HG02885 (cell line): ENCODE data around the gene PSD4.

ENCODE experiments used
- ATAC-seq: cut with Tn5 transposase; IDR thresholded peaks from one replicate; pipeline ENCODE4 v1.9.1; 2021; ENCODE audit warnings: mild to moderate bottlenecking; ENCODE audit not compliant: unreplicated experiment, poor library complexity

PSD4 gene

DNA sequence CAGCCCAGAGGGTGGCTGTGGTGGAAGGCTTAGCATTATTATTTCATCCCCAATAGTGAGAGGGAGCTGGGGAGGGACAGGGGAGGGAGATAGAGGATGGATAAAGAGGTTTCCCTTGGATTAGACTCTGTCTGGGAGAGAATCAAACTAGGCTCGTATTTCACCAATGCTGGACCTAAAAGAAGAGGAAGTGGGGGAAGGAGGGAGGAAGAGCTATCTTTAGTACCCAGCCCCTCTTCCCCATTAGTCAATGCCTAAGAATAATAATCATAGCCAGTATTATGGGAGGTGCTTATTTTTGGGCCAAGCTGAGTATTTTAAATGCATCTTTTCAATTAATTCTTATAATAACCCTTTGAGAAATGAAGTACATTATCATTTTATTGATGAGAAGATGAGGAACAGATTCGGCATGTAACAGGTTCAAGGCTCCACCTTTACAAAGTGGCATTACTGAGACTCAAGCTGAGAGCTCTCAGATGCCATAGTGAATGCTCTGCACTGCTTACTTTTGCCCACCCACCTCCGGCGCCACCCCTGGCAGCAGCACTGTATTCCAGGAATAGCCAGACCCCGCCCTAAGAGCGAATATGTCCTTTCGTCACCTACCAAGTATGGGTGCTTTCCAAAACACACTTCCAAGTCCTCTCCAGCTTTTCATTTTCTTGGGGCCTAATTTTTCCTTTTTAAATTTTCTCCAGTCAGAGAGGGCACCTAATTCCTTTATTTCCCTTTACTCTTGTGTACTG lies 83.9 kb downstream of the PSD4 start:
- no peak for ATAC-seq

DNA sequence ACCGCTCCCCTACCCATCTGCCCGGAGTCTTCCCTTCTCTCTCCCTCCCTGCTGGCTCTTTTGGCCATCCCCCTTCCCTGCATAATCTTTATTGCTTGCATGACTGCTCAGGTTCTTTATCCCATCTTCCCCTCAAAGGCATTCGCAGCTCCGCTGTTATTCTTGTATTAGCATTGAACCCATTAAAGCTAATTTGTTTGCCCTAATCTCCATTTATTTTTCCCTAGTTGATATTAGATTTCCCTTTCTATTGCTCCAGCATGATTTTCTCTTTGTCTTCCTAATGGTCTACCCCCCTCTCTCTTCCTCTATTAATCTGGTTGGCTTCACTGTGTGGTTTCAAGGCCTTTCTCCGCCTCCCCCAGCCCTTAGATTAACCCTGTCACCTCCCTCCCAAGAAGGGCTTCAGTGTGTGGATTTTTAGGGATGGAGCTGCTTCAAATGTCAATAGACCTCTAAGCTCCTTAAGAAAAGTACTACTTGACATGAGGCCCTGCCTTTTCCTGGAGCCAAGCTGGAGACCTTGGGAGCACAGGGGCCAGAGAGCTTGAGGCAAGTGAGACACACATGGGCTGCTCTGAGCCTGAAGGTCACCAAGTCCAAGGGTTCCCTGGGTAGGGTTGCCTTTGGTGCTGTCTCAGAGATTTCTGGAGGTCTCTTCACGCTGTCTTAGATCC lies 84.8 kb downstream of the PSD4 start:
- no peak for ATAC-seq
